DMS79 treated with DMSO at 0.1 percent for 48 hours (cell line): ENCODE measurements around the gene RAB6D.
"Not testable (repeated sequence)": the region's sequence is repeated elsewhere in the genome, so short reads cannot be mapped to it uniquely, and the experiment has no call there.

ENCODE experiments used
- DNase-seq: peaks from one replicate; lab custom pipeline; 2025; lab: John Stamatoyannopoulos, UW

The RAB6D gene

DNA sequence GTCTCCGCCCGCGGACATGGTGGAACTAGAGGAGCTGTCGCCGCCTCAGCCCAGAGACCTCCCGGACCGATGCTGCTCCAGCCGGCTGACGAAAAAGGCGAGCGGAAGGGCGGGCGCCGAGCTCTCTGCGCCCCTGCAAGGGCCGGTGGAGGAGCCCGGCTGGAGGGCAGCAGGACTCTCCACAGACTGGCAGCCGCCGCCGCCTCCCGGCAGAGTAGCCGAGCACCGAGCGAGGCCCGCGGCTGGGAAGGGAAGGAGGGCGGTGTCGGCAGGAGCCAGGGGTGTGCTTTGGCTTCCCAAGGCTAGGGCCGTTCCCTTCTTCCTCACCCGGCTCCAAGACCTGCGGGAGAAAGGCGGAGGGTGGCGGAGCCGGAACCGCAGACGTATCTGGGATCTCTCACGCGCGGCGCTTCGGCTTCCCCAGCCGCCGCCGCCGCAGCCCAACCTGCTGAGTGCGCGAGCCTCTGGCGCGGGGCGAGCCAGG is at the start of gene RAB6D:
TSS of gene RAB6D (minus strand) at position 466 of the 484 bp plus-strand sequence. CDS start at position 18, 448 bp downstream.
- DNase-seq: not testable (repeated sequence)

DNA sequence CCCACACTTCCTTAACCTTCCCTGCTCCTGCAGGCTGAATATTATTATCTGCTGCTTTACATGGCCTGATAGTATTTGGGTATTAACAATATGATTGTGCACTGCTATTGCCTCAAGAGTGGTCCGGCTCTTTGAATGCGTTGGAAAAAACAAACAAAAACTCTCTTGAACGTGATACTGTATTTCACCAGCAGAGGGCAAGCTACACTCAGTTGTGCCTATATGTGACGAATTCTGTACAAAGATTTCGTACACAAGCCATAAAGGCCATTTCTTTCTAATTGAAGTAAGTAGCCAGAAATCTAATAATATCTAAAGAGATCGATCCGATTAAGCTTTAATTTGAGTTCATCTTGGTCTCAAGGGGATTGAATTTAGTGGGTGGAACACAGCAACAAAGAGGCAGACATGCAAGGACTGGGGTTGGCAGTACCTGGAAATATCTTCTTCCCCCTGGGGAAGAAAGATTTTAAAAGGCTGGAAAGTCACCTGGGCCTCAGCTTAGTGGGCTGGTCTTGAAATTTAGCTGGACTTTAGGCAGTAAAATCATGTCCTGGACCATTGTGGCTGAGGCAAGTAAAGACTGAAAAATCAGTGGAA is 49.3 kb upstream of the RAB6D start:
- peak; percentile 68 for DNase-seq

DNA sequence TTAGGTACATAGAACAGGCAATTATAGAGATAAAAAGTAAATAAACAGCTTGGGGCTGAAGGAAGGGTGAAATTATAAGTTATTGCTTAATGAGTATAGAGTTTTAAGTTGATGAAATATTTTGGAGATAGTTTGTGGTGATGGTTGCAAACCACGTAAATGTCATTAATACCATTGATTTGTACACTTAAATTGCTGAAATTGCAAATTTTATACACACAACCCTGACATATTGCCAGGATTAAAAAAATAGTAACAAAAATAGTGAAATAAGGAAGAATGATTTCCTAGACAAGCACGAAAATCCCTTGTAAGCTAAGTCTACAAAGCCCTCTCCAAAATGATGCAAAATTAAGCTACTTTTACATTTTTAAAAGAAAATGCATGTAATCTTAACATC is 46.2 kb upstream of the RAB6D start:
- DNase-seq: no peak

DNA sequence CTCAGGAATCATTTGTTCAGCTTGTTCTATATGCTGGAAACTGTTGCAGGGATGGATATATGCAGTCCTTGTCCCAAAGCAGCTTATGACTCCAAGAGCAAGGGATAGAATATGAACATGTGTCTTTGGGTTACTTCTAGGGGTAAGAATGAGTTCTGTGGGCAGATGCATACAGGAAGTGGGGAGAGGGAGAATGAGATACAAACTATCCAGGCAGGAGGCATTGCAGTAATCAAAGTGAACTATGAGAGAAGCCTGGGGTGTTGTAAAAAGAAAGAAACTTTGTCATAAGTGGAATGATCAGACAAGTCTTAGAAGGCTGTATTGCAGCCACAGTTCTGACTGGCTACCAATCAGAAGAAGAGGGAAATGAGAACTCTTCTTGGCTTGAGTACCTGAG is 44.8 kb upstream of the RAB6D start:
- DNase-seq: no peak

DNA sequence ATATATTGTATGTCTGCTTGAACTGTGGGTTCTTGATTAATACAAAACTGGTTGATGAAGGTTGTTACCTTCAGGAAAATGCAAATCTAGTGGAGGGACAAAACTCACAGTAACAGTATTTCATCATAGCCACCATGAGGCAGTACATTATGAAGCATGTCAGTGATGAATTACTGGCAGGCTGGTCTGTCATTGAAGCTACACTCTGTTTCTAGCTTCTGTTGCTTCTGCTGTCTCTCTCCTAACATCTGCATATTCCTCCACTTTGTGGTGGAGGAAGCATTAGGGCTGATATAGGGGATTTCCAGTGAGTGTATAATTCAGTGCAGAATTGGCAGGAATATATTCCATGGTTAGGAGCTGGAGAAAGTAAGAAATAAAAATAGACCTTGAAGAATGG is 44.2 kb upstream of the RAB6D start:
- DNase-seq: no peak

DNA sequence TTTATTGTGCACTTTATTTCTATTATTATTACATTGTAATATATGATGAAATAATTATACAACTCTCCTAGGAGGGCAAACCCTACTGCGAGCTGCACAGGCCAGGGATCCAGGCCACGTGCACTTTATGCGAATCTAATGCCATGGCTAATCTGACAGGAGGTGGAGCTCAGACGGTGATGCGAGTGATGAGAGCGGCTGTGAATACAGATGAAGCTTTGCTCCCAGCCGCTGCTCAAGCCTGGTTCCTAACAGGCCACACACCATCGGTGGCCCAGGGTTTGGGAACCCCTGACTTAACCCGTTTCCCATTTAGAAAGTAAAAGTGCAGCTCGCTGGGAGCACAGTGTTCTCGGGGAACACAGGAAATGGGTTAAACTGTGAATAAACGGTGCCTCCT is 40.8 kb upstream of the RAB6D start:
- DNase-seq: no peak

DNA sequence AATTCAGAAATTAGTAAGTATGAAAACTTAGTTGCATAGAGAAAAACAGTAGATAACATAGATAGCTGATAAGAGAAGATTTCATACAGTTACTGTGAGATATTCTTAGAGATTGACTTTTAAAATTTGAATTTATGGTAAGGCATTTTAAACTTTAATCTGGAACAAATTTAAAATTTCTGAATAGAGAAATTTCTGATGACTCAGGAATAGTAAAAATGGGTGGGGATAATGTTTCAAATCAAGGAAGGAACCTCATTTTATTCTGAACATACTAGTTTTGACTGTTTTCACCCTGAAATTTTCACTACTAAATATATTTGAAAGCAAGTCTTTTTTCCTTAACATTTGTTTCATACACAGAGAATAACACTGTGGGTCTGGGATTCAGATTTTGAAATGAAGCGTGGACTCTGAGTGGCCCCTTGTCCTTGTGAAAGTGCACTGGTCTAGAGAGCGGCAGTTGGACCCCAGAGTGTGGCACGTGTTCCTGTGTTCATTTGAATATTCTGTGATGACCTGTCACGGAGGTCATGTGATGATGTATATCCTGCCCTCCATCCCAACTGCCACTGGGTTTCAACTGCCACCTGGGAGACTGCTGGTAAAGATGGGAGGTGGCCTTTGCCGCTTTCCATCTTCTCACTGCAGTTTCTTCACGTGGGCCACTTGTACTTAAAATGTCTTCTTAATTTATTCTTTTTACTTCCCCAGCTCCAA is 38.5 kb upstream of the RAB6D start:
- no peak for DNase-seq

DNA sequence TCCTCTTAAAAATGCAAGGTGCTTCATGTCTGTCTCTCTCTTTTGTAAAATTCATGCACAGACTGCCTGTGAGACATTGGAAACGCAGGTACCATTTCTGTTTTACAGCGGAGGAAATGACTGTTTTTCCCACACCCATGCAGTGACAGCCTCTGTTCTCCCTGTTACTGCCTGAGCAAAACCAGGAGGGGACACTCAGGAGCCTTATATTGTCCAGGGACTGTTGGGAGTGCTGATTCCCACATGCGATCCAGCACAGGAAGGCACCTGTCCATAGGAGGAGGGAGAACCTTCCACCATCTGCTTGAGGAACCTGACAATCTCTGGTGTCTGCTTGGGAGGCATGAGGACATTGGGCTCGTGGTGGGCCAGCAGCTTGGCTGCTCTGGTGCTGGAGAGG is 36.9 kb upstream of the RAB6D start:
- DNase-seq: no peak

DNA sequence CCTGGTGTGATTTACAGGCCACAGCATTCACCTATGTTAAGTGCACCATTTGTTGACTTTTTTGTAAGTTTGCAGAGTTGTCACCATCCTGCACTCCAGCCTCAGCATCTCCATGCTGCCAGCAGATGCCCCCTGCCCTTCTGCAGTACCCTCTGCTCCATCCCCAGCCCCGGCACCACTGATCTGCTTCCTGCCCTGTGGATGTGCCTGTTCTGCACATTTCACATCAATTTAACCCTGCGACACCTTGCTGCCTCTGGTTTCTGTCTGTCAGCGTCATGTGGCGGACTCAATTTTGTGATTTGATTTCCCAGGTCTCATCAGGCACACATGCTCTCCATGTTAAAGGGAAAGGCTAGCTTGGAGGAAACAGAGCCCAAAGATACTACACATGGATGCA is 36.5 kb upstream of the RAB6D start:
- not testable (repeated sequence) for DNase-seq

DNA sequence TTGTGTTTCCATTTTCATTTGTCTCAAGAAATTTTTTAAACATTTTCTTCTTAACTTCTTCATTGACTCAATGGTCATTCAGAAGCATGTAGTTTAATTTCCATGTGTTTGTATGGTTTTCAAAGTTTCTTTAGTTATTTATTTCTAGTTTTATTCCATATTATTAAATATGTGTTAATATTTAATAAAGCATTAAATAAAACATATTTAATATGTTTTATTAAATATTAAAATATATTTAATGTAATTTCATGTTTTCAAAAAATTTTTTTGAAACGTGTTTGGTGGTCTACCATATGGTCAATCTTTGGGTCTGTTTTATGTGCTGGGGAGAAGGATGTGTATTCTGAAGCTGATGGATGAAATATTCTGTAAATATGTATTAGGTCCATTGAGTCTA is 32.2 kb upstream of the RAB6D start:
- DNase-seq: not testable (repeated sequence)

DNA sequence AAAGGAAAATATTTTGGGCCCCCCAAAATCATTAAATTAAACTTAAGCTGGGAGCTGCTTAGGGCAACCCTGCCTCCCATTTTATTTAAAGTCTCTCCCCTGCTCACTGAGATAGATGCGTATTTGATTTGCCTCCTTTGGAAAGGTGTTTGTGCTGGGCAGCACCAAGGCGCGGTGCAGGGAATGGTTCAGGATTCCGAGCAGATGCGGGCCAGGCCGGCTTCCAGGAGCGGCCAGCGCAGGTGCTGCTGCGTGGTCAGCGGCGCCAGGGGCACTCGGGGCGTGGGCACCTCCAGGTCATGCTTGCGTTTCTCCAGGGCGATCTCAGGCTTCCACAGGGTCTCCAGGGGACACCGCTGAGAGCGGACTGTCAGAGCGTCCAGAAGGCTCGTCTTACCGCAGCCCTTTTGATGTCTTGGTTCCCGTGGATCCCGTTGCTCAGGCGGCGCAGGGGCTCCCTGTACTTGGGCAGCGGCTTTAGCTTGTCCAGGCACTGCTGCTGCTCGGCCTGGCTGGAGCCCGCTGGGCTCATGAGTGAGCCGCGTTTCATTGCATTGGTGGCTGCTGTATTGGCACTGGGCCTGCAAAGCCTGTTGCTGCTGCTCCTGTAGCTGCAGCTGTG is 31.2 kb upstream of the RAB6D start:
- not testable (repeated sequence) for DNase-seq

DNA sequence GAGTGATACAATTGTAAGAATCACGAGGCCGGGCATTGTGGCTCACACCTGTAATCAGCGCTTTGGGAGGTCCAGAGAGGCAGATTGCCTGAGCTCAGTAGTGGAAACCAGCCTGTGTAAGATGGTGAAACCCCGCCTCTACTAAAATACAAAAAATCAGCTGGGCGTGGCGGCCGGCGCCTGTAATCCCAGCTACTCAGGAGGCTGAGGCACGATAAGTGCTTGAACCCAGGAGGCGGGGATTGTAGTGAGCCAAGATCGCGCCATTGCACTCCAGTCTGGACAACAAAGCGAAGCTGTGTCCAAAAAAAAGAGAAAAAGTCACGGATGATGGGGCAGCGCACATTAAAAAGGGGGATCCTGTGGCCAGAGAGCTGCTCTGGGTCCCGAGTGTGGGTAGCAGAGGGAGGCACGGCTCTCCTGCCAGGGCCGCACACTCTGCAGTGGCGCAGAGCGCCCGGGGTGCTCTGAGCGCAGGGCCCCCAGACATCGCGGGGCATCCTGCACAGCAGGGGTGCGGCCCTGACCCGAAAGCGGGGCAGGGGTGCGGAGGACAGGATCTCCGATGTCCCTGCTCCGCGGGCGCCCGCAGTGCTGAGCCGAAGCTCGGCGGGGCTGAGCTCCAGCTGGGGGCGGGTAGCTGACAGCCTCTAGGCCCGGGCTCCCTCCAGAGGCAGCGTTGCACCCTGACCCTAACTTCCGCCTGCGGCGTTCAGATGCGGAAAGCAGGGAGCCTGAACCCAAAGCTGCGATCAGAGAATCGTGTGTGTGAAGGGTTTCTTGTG is 30.4 kb upstream of the RAB6D start:
- peak; percentile 24 for DNase-seq

DNA sequence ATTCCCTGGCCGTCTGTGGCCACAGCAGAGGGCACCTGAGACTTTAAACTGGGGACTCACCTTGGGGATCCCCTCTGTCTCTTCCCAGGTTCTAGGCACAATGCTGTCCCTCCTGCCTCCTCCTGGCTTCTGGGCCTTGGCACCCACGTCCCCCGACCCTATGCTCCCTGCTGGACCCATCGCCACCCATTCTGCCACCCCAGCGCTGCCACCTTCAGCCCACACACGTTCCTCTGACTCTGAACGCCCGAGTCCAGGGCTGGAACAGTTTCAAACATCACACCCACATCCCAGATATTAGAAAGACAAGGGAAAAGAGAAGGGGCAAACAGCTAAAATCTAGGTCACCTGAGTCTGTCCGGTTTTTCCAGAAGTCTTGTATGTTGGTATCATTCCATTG is 28.0 kb upstream of the RAB6D start:
- not testable (repeated sequence) for DNase-seq

DNA sequence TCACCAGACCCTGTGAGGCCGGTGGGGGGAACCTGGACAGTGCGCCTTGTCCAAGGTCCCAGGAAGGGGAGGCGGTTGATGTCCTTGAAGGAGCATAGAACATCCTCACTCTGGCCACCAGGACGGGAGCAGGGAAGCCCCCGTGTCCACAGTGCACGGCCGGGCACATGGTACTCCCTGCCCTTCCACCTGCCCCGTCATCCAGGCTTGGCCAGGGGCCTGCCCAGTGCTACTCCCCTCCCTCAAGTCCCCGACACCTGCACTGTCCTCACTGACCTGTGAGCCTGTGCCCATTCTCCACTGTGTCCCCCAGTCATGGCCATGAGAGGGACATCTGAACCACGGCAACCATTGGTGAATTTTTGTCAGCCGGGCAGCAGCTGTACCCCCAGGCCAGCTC is 27.5 kb upstream of the RAB6D start:
- DNase-seq: not testable (repeated sequence)

DNA sequence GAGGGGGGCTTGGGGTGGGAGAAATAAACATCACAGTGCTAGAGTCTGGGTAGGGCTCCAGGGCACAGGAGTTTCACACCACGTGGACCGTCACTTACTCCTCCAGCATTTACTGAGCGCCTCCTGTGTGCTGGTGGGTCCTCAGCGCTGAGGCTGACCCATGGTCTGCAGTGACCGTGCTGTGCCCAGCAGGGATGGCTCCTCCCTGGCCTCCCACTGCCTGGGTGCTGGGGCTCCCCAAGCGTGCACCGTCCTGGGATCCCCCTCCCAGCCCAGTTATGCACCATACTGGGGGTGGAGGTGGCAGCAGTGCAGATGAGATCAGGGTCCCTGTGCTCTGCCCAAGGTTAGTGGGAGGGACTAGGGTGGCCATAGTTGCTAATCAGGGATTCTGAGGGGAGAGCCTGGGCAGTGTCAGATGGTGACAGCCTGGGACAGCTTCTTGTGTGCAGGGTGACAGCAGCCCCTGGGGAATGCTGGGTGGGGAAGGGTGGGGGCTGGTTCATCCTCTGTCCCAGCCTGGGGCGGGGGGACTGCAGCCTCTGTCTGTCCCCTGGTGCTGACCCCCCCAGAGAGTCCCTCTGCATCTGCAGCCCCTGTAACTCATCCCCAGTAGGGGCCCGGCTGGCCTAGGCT is 26.6 kb upstream of the RAB6D start:
- not testable (repeated sequence) for DNase-seq

DNA sequence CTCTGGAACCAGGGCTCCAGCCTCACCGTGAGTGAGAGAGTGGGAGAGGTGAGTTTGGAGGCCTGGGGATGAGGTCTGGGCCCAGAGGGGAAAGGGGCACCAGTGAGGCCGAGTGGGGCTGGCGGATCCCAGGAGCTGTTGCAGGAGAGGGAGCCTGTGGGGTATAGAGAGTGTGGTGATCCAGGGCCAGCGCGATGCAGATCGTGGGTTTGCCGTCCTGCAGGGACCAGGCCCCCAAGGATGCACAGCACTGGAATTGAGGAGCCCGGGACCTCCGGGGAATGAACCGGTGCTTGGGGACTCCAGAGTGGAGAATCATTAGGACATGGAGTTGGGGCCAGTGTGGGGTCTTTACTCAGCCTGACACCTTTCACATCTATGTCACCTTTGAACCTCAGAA is 25.7 kb upstream of the RAB6D start:
- no peak for DNase-seq

DNA sequence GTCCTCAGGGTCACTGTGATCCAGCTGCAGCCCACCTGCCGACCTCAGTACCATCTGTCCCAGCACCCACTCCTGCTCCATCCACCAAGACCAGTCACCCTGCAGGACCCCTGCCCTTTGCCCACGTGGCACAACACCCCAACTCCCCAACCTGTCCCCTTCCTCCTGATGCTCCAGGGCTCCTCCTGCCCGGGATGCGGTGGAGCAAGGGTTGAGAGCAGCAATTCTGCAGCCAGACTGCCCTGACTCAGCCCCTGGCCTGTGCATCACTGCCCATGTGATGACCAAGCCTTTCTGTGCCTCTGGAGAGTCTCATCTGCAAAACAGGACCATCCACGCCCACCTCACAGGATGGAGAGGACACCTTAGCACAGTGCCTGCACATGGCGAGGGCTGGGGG is 24.9 kb upstream of the RAB6D start:
- DNase-seq: not testable (repeated sequence)

DNA sequence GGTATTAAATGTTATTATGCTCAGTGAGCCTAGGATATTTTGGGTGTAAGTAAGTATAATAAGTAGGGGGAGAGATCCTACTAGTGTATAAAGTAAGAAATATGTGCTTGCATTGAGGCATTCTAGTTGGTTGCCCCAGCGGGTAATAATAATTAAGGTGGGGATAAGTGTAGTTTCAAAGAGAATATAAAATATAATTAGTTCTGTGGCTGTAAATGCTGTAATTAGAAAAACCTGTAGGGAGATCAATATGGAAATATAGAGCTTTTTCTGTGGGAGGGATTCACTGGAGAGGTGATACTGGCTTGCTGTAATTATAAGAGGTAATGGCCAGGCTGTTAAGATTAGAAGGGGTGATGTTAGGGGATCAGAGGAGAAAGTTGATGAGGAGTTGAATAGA is 9.1 kb upstream of the RAB6D start:
- not testable (repeated sequence) for DNase-seq

DNA sequence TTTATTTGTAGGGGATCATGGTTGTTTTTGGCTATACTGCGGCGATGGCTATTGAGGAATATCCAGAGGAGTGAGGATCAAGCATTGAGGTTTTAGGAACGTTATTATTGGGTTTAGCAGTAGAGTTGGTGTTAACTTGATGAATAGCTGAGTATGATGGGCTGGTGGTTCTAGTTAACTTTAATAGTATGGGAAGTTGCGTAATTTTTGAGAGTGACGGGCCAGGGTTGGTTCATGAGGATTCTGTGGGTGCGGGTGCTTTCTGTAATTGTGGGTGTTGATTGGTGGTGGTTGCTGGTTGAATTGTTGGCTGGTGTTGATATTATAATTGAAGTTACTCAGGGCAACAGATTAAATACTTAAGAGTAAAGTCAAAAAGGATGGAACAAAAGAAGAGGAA is 6.0 kb upstream of the RAB6D start:
- DNase-seq: no peak

DNA sequence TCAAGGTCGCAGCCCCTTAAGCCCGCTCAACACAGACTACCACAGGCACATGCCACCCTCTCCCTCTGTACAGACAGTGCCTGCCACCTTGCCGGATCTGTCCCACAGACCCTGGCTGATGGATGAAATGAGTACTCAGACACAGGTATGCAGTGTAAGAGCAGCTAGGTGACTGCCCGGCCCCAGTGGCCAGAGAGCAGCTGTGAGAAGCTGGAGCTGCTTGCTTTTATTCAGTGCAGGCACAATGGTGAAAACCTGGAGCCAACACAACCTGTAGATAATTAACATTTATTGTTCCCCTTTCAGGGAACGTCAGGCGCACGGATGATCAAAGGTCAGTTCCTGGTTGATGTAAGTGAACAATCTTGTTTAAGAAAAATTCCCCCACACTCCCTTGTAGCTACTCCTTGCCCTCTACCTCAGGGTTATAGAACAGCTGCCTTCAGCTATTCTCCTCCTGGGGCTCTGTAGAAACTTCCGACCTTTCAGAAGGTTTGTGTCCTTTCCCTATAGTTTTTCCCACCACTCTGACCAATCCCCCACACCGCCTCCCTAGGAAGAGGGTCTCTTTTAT is 4.6 kb upstream of the RAB6D start:
- DNase-seq: not testable (repeated sequence)

DNA sequence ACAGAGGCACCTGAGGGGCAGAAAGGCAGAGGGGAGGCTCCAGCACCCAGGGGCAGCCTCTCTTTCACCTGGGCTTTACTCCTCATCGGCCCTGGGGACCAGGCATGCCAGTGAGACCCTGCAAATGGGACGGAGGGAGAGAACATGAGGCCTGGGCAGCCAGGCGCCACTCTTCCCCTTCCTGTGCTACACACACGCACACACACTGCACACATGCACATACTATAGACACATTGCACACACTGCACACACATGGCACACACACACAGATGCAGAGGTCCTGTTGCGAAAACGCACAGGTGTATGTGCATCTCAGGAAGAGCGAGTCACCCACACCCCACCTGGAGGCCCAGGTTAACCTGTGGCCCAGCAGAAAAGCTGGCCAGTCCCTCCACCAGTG is 3.4 kb upstream of the RAB6D start:
- DNase-seq: no peak

DNA sequence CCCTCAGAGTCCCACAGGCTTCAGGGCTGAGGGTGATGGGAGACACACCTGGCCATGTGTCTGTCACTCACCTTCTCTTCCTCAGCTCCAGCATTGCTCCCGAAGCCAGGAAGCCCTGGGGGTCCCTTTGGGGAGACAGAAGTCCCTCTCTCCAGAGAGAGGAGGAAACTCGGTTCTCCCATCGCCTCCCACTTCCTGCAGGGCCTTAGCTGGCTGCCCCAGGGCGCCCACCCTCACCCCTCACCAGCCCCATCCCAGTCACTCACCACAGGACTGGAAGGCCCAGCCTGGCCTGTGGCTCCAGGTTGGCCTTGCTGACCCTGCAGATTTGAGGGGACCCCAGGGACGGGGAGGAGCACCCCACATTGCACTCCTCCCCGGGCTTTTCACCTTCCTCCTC is 2.7 kb upstream of the RAB6D start:
- DNase-seq: no peak
